GM23248 (cell line): Measurements from ENCODE around the gene TTC9C.

ENCODE experiments used
- EZH2 ChIP-seq: fragments of 200-600 bp; sonication (generic); IDR thresholded peaks from 2 replicates; pipeline ENCODE4 v1.6.1; 2018; ENCODE audit warnings: antibody characterized with exemption, mild to moderate bottlenecking; ENCODE audit not compliant: insufficient read depth, poor library complexity, severe bottlenecking
- EZH2phosphoT487 ChIP-seq: fragments of 200-600 bp; sonication (generic); IDR thresholded peaks from 2 replicates; pipeline ENCODE4 v1.6.1; 2018; ENCODE audit warnings: antibody characterized with exemption, moderate library complexity, mild to moderate bottlenecking, low read depth; ENCODE audit not compliant: insufficient read depth

DNA sequence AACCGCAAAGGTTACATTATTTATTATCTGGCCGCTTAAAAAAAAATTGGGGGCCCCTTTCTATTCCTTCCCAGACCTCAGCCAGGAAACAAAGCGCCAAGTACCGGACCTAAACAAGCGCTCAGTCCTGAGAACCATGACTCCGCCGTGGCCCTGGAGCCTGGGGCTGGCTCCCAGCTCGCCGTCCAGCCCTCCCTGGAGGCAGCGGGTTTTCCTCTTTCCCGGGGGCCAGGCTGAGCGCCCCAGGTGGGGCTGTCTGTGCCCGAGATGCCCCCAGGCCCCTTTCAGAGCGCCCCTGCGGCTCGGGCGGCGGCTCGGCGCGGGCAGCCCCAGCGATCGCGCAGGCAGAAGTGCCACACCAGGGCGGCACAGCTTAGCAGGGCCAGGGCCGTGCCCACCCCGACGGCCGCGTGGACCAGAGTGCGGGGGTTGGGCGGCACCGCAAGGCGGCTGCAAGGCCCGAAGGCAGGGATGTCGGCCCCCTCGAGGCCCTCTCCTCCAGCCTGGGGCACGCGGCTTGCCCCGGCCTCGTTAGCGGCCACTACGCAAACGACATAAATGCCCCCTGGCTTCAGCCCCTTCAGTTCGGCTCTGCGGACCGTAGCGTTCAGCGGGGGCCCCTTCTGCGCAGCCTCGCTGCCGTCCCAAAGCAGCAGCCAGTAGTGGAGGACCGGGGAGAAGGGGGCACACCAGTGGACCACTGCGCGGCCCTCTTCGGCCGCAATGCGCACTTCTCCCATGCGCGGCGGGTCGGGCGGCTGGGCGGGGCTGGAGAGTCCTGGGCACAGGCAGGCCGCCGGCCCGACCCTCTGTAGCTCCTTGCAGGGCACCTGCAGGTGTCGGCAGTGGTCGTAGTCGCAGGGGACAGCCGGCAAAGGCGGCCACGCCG is 40.5 kb upstream of the TTC9C start:
- no peak for TF ChIP-seq EZH2
- TF ChIP-seq EZH2phosphoT487 = no peak
